H1 (cell line): ENCODE results near the gene CAMK1G. TPM values are rescaled to one million over a fixed set of nuclear protein-coding genes. Genes with fewer than 3 reads are reported as not detected.

Source experiments
- GABPA ChIP-seq: IDR thresholded peaks from 2 replicates; pipeline ENCODE4 v1.6.1; 2011; ENCODE audit warnings: mild to moderate bottlenecking, low read length, moderate library complexity, borderline replicate concordance; ENCODE audit not compliant: insufficient read depth
- JUN ChIP-seq: IDR thresholded peaks from 2 replicates; pipeline ENCODE4 v1.6.1; 2011; ENCODE audit warnings: low read depth, mild to moderate bottlenecking, improper control_type of control experiment, low read length
- POLR2A ChIP-seq, 2 experiments: IDR thresholded peaks; 1 replicate in 1 of 2; 2 replicates in 1 of 2; pipeline ENCODE4 v1.6.1; 2011; ENCODE audit warnings: low read depth in 2 of 2, low read length in 2 of 2, mild to moderate bottlenecking in 2 of 2; ENCODE audit errors: control extremely low read depth in 1 of 2
- POU5F1 ChIP-seq: IDR thresholded peaks from 2 replicates; pipeline ENCODE4 v1.6.1; 2011; ENCODE audit warnings: low read depth, mild to moderate bottlenecking, low read length, moderate library complexity
- SUZ12 ChIP-seq: fragments of 200-600 bp; sonication (generic); IDR thresholded peaks from 2 replicates; pipeline ENCODE4 v1.6.1; 2012; ENCODE audit warnings: mild to moderate bottlenecking, inconsistent platforms, low read length, moderate library complexity, mixed read lengths
- polyA plus RNA-seq, 7 experiments: library from polyadenylated mRNA; depleted of rRNA in 3 of 7; stranded (reverse) in 5 of 7; unstranded in 2 of 7; fragments of >200 nt in 5 of 7; fragments of 200-250 nt in 2 of 7; gene quantifications; 1 replicate in 5 of 7; 2 replicates in 1 of 7; 4 replicates in 1 of 7; pipeline versions ENCODE4 v1.2.1 to v1.2.3, GENCODE V29; 2011 to 2013; ENCODE audit warnings: missing spikeins in 2 of 7, mixed read lengths in 2 of 7
- total RNA-seq: library from RNA; stranded (reverse); fragmentation: NEBNext Ultra II Directional; extraction: Animal tissue kit (Norgen Biotek cat#: 25700); gene quantifications from 2 replicates; pipeline ENCODE4 v1.2.1, GENCODE V29; 2021
- TF ChIP-seq, protein P1 (sequence below): fragments of 300-600 bp; sonication (generic); IDR thresholded peaks from 2 replicates; pipeline ENCODE4 v1.7.1; 2012; ENCODE audit warnings: low read length, moderate library complexity, mild to moderate bottlenecking, inconsistent platforms; ENCODE audit not compliant: insufficient replicate concordance
- TF ChIP-seq, protein P2 (sequence below), 3 experiments: IDR thresholded peaks; 1 replicate in 2 of 3; 2 replicates in 1 of 3; pipeline versions ENCODE4 v1.5.1 to v1.6.1; 2011; ENCODE audit warnings: low read length in 3 of 3, mild to moderate bottlenecking in 3 of 3, inconsistent platforms in 2 of 3, low read depth in 1 of 3, moderate library complexity in 1 of 3; ENCODE audit not compliant: insufficient read depth in 1 of 3; ENCODE audit errors: control extremely low read depth in 1 of 3

The CAMK1G gene
- total and polyA plus RNA-seq, 2 of the 8 experiments (the other 6 are each of a cell fraction or from before 2014, with no cell fraction given): 1.00 to 1.0 TPM

DNA sequence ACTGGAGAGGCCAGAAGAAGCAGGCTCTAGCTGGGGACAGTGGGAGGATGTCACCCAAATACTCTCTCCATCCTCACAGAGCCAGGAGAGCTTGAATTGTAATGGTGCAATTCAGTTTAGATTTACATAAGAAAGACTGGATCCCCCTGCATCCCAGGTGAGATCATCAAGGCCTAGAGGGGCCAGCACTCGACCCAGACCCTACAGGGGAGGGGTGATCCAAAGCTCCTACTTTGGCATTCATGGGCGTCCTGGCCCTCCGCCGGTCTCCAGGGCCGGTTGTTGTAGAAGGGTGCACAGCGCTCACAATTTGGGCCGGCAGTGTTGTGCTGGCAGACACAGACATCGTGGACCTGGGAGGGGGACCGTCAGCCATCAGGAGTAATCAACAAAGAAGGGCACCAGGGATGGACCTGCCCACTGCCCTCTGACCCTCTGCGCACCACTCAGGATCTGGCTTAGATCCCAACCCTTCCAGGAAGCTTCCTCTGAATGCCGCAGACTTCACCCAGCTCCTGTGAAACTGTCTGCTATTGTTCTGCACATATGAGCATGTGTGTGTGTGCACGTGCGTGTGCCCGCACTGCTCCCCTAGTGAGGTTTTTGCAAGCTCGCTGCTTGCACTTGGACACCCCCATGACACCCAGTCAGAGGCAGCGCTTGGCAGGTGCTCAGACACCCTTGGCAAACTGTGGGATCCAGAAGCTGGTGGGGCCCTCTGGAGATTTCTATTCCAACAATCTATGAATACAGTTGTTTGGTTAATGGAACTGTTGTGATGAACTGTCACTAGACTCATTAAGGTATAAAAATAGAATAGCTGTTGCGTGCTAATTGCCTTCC lies 47.1 kb downstream of the CAMK1G start (continued):
- TF ChIP-seq, protein P1, sequence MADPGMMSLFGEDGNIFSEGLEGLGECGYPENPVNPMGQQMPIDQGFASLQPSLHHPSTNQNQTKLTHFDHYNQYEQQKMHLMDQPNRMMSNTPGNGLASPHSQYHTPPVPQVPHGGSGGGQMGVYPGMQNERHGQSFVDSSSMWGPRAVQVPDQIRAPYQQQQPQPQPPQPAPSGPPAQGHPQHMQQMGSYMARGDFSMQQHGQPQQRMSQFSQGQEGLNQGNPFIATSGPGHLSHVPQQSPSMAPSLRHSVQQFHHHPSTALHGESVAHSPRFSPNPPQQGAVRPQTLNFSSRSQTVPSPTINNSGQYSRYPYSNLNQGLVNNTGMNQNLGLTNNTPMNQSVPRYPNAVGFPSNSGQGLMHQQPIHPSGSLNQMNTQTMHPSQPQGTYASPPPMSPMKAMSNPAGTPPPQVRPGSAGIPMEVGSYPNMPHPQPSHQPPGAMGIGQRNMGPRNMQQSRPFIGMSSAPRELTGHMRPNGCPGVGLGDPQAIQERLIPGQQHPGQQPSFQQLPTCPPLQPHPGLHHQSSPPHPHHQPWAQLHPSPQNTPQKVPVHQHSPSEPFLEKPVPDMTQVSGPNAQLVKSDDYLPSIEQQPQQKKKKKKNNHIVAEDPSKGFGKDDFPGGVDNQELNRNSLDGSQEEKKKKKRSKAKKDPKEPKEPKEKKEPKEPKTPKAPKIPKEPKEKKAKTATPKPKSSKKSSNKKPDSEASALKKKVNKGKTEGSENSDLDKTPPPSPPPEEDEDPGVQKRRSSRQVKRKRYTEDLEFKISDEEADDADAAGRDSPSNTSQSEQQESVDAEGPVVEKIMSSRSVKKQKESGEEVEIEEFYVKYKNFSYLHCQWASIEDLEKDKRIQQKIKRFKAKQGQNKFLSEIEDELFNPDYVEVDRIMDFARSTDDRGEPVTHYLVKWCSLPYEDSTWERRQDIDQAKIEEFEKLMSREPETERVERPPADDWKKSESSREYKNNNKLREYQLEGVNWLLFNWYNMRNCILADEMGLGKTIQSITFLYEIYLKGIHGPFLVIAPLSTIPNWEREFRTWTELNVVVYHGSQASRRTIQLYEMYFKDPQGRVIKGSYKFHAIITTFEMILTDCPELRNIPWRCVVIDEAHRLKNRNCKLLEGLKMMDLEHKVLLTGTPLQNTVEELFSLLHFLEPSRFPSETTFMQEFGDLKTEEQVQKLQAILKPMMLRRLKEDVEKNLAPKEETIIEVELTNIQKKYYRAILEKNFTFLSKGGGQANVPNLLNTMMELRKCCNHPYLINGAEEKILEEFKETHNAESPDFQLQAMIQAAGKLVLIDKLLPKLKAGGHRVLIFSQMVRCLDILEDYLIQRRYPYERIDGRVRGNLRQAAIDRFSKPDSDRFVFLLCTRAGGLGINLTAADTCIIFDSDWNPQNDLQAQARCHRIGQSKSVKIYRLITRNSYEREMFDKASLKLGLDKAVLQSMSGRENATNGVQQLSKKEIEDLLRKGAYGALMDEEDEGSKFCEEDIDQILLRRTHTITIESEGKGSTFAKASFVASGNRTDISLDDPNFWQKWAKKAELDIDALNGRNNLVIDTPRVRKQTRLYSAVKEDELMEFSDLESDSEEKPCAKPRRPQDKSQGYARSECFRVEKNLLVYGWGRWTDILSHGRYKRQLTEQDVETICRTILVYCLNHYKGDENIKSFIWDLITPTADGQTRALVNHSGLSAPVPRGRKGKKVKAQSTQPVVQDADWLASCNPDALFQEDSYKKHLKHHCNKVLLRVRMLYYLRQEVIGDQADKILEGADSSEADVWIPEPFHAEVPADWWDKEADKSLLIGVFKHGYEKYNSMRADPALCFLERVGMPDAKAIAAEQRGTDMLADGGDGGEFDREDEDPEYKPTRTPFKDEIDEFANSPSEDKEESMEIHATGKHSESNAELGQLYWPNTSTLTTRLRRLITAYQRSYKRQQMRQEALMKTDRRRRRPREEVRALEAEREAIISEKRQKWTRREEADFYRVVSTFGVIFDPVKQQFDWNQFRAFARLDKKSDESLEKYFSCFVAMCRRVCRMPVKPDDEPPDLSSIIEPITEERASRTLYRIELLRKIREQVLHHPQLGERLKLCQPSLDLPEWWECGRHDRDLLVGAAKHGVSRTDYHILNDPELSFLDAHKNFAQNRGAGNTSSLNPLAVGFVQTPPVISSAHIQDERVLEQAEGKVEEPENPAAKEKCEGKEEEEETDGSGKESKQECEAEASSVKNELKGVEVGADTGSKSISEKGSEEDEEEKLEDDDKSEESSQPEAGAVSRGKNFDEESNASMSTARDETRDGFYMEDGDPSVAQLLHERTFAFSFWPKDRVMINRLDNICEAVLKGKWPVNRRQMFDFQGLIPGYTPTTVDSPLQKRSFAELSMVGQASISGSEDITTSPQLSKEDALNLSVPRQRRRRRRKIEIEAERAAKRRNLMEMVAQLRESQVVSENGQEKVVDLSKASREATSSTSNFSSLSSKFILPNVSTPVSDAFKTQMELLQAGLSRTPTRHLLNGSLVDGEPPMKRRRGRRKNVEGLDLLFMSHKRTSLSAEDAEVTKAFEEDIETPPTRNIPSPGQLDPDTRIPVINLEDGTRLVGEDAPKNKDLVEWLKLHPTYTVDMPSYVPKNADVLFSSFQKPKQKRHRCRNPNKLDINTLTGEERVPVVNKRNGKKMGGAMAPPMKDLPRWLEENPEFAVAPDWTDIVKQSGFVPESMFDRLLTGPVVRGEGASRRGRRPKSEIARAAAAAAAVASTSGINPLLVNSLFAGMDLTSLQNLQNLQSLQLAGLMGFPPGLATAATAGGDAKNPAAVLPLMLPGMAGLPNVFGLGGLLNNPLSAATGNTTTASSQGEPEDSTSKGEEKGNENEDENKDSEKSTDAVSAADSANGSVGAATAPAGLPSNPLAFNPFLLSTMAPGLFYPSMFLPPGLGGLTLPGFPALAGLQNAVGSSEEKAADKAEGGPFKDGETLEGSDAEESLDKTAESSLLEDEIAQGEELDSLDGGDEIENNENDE: no peak
- peak; percentile 67; the same call in 1 of the 2 replicates for TF ChIP-seq JUN
- TF ChIP-seq POU5F1: 0 out of 2 replicates have a peak, but pooled peaks have one; percentile 10
- no peak for TF ChIP-seq GABPA
- no peak for TF ChIP-seq SUZ12
- TF ChIP-seq POLR2A (IDR thresholded peaks at IDR 0.05; ENCODE audit: control extremely low read depth in 1 of 2, low read depth in 2 of 2, low read length in 2 of 2): no peak
- TF ChIP-seq, protein P2, sequence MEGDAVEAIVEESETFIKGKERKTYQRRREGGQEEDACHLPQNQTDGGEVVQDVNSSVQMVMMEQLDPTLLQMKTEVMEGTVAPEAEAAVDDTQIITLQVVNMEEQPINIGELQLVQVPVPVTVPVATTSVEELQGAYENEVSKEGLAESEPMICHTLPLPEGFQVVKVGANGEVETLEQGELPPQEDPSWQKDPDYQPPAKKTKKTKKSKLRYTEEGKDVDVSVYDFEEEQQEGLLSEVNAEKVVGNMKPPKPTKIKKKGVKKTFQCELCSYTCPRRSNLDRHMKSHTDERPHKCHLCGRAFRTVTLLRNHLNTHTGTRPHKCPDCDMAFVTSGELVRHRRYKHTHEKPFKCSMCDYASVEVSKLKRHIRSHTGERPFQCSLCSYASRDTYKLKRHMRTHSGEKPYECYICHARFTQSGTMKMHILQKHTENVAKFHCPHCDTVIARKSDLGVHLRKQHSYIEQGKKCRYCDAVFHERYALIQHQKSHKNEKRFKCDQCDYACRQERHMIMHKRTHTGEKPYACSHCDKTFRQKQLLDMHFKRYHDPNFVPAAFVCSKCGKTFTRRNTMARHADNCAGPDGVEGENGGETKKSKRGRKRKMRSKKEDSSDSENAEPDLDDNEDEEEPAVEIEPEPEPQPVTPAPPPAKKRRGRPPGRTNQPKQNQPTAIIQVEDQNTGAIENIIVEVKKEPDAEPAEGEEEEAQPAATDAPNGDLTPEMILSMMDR (IDR thresholded peaks at IDR 0.05; ENCODE audit: control extremely low read depth in 1 of 3, insufficient read depth in 1 of 3, low read depth in 1 of 3, low read length in 3 of 3): no peak
